GM18907 (cell line): ENCODE measurements around the gene ITFG1.
"Not testable (repeated sequence)": the region's sequence is repeated elsewhere in the genome, so short reads cannot be mapped to it uniquely, and the experiment has no call there.

ENCODE experiments used
- ATAC-seq: cut with Tn5 transposase; IDR thresholded peaks from one replicate; pipeline ENCODE4 v1.9.1; 2021; ENCODE audit warnings: mild to moderate bottlenecking, moderate library complexity; ENCODE audit not compliant: unreplicated experiment

ITFG1 gene

DNA sequence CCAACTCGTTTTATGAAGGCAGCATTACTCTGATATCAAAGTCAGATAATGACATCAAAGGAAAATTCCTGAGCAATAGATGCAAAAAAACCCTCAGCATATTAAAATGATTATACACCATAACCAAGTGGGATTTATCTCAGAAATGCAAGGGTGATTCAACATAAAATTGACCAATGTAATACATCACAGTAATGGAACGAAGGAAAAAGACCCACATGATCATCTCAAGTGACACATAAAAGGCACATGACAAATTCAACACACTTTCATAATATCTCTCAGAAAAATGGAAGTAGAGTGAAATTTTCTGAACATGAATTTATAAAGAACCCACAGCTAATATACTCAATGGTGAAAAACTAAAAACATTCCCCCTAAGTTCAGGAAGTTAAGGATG, 118.8 kb downstream of the ITFG1 start:
- ATAC-seq: no peak

- ATAC-seq: not testable (repeated sequence)
Measured at GRCh38 chr16:47330562-47330961, 130.3 kb downstream of the ITFG1 start.

DNA sequence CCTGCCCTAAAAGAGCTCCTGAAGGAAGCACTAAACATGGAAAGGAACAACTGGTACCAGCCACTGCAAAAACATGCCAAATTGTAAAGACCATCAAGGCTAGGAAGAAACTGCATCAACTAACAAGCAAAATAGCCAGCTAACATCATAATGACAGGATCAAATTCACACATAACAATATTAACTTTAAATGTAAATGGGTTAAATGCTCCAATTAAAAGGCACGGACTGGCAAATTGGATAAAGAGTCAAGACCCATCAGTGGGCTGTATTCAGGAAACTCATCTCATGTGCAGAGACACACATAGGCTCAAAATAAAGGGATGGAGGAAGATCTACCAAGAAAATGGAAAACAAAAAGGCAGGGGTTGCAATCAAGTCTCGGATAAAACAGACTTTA, 136.6 kb downstream of the ITFG1 start:
- not testable (repeated sequence) for ATAC-seq

GRCh38 chr16:47323241-47323640, 137.6 kb downstream of the ITFG1 start:
- ATAC-seq: no peak

GRCh38 chr16:47320546-47321310, 140.1 kb downstream of the ITFG1 start:
- no peak for ATAC-seq

GRCh38 chr16:47317465-47318240, 143.2 kb downstream of the ITFG1 start:
- ATAC-seq: peak; percentile 47

- ATAC-seq: no peak
Measured at GRCh38 chr16:47316442-47317015, 144.3 kb downstream of the ITFG1 start.

DNA sequence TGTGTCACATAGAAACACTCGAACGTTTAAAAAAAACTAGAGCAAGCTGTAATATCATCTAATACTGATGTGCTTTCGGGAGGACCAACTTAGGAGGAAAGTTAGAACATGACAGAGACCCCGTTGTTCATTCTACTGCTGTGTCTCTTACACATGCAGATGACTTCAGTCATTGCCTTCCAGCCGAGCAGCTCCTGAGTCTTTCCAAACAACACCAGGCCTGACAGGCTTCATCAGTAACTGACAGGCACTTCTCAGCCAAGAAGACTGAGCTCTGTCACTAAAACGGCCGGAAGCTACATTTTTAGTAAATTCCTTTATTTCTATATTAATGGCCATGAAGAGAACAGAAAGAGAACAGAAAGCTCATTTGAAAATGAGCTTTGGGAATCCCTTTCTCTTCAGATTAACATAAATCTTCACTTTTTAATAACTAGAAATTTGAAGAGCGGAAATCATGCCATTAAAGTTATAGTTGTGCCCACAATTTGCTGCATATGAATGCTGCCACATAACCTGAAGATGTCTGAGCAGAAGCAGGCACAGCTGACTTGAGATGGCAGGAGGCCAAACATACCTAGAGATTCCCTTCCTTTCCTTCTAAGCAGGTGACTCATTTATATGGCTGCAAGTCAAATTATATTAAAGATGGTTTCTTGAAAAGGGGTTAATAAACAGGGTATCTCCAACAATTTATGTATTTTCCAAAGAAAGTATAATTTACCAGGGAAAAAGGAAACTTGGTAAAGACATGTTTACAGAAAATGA, 148.9 kb downstream of the ITFG1 start:
- ATAC-seq: no peak

DNA sequence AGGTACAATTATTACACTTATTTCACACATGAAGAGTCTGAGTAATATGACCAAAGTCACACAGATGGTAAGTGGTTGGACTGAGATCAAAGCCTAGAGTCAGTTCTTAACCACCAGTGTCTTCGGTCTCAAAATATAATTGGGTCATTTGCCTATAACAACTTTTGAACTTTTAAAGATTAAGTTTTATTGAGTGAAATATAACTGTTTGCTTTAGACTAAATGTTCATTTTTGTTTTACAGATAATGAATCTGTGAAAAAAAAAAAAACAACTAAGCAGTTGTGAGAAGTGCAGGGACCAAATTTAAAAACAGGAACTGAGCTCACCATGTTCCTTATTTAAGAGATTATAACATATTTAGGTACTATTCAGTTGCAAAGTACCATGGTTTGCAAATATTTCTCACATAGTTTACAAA, 150.1 kb downstream of the ITFG1 start:
- ATAC-seq: peak; percentile 56

- no peak for ATAC-seq
Measured at GRCh38 chr16:47309581-47310312, 151.1 kb downstream of the ITFG1 start.

DNA sequence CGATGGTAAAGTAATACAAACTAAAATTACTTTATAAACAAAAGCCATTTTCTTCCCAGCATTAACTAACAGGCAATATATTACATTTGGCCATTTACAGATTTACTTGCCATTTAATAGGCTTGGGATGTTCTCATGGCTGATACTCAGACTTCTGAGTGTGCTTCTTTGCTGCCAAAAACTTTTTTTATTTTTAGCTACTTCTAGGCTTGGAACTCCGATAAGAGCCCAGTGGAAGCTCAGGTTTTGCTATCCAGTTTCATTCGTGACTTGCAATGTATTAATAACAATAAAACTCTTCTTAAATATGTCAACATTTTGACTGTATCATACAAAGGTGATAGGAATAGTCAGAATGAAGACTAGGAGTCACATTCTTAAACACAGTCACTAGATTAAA, 152.3 kb downstream of the ITFG1 start:
- ATAC-seq: no peak

DNA sequence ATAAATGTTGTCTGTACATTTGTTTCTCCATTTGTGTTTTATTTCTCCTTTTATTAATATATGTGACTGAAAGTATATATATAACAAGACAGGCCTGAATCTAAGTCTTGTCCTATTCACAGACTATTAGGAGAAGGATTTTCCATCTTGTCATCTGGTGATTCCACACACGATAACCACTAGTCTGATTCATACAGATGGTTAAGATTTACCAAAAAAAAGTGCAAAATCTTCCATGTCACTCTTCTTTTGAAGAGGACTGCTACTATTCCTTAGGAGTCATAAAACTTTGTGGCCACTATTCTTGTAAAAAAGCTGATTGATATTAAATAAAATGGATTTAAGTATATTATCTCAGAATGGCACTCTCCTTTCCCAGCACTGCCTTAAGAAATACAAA, 156.3 kb downstream of the ITFG1 start:
- ATAC-seq: no peak

- no peak for ATAC-seq
Measured at GRCh38 chr16:47299587-47299986, 161.3 kb downstream of the ITFG1 start.

DNA sequence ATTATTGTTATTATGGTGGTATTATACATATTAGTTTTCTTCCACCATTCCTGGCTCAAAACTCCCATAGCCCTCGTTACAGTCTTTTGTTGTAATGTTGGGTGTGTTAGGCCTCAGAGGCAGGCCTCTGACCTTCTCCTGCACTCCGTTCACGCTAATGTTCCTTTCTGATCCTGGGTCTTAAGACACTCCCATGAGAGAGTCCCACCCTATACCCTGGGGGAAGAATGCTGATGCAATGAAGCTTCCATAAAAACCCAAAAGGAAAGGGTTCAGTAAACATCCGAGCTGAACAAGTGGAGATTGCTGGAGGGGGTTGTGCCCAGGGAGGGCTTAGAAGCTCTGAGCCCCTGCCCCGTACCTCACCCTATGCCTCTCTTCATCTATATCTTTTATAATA, 175.9 kb downstream of the ITFG1 start:
- no peak for ATAC-seq

GRCh38 chr16:47278306-47278970, 182.4 kb downstream of the ITFG1 start:
- ATAC-seq: no peak

DNA sequence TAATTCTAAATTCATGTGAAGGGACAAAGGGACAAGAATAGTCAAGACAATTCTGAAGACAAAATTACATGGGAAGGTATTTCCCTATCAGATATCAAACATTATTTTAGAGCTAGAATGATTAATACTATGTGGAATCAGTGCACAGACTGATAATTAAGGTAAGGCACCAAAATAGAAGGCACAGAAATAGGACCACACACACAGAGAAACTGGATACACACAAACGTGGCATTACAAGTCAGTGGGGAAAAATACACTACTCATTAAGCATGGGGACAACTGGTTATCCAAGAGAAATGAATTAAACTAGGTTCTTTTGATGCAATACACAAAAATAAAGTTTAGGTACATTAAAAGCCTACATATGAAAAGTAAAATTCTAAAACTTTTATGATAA, 184.3 kb downstream of the ITFG1 start:
- ATAC-seq: no peak

- ATAC-seq: no peak
Measured at GRCh38 chr16:47262938-47263337, 197.9 kb downstream of the ITFG1 start.

DNA sequence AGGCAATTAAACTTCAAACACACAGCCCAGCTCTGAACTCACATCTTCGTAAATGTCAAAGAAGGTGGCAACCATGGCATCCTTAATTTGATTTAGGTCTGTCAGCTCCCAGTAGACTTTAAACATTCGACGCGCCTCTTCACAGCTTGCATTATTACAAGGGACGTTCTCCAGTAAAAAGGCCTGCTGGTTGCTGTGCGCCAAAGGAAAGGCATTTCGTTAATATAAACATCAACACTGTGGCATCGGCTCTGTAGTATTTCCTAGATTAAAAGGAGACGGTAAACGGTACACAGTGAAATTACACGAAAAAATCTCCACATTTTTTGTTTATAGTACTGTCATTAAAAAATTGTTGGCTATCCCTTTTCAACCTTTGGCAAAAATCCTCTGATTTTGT, 200.4 kb downstream of the ITFG1 start:
- no peak for ATAC-seq

DNA sequence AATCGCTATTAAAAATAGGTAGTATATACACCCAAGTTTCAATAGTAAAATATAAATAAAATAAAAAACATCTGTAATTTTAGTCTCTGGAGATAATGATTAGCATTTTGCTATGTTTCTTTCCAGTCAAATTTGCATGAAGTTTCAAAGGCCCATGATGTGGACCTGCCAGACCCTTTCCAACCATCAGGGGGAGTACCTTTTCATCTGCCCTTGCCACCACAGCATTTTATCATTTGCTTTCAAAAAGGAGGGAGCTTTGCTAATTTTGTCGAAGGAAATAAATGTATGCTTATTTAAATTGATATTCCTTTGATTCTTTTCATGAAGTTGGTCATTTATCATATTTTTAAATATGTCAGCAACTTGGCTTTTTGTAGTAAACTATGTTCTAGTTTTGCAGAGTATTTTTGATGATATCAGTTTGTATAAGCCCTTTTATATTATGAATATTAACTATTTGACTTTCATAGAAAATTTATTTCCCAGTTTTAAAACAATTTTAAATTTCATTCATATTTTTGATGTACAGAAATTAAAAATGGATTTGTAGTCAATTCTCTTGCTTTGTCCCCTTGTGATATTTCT, 201.9 kb downstream of the ITFG1 start:
- ATAC-seq: no peak

GRCh38 chr16:47254756-47255155, 206.1 kb downstream of the ITFG1 start:
- no peak for ATAC-seq
